Erythroblast (primary cell): ENCODE data around the gene AVL9.

Source experiments
- DNase-seq, 2 experiments: peaks; one replicate each; lab custom pipeline; 2025; lab: John Stamatoyannopoulos, UW
- GATA1 ChIP-seq: IDR thresholded peaks from 2 replicates; pipeline ENCODE4 v1.6.1; 2011; ENCODE audit warnings: low read depth, mild to moderate bottlenecking, control low read depth, low read length, moderate library complexity
- POLR2A ChIP-seq: IDR thresholded peaks from 2 replicates; pipeline ENCODE4 v1.6.1; 2011; ENCODE audit warnings: mild to moderate bottlenecking, low read length

Gene AVL9

GRCh38 chr7:32532716-32533115 is 37.4 kb downstream of the AVL9 start:
- no peak for TF ChIP-seq GATA1
- no peak for DNase-seq

GRCh38 chr7:32533276-32534029 is 38.2 kb downstream of the AVL9 start:
- DNase-seq: no peak
- TF ChIP-seq POLR2A (no peak), GATA1 (no peak)

- no peak for TF ChIP-seq GATA1
- no peak for TF ChIP-seq POLR2A
- no peak for DNase-seq
Measured at GRCh38 chr7:32535162-32535702, 39.9 kb downstream of the AVL9 start.

- TF ChIP-seq POLR2A: no peak
- DNase-seq: no peak
Measured at GRCh38 chr7:32536016-32536415, 40.7 kb downstream of the AVL9 start.

- DNase-seq: no peak
- TF ChIP-seq POLR2A (no peak), GATA1 (no peak)
Measured at GRCh38 chr7:32536585-32536984, 41.3 kb downstream of the AVL9 start.

GRCh38 chr7:32537760-32538159 is 42.5 kb downstream of the AVL9 start:
- TF ChIP-seq GATA1 (no peak), POLR2A (no peak)
- no peak for DNase-seq

GRCh38 chr7:32539366-32539765 is 44.1 kb downstream of the AVL9 start:
- TF ChIP-seq POLR2A (no peak), GATA1 (no peak)
- DNase-seq: no peak

- DNase-seq: peak; percentile 30 to 40
Measured at GRCh38 chr7:32539919-32540531, 44.7 kb downstream of the AVL9 start.

GRCh38 chr7:32542595-32542994 is 47.3 kb downstream of the AVL9 start:
- TF ChIP-seq POLR2A: no peak
- no peak for TF ChIP-seq GATA1
- no peak for DNase-seq

More at GRCh38 chr7:32539919-32540531, 44.7 kb downstream of the AVL9 start:
- TF ChIP-seq GATA1 (no peak), POLR2A (no peak)

- no peak for TF ChIP-seq POLR2A
- TF ChIP-seq GATA1: no peak
- no peak for DNase-seq
Measured at GRCh38 chr7:32559480-32559879, 64.2 kb downstream of the AVL9 start.

- DNase-seq: no peak
- TF ChIP-seq POLR2A: no peak
- no peak for TF ChIP-seq GATA1
Measured at GRCh38 chr7:32560075-32560474, 64.8 kb downstream of the AVL9 start.

- no peak for DNase-seq
- TF ChIP-seq POLR2A (no peak), GATA1 (no peak)
Measured at GRCh38 chr7:32561613-32562012, 66.3 kb downstream of the AVL9 start.

GRCh38 chr7:32564542-32564941 is 69.3 kb downstream of the AVL9 start:
- no peak for DNase-seq
- TF ChIP-seq POLR2A (no peak), GATA1 (no peak)
